SH-SY5Y (cell line): Measurements from ENCODE around the gene PPP1R13L.

Experiments
- GATA2 ChIP-seq: IDR thresholded peaks from 2 replicates; pipeline ENCODE4 v1.6.1; 2011; ENCODE audit warnings: mild to moderate bottlenecking, low read depth, low read length
- GATA3 ChIP-seq: IDR thresholded peaks from 2 replicates; pipeline ENCODE4 v1.6.1; 2011; ENCODE audit warnings: low read depth, mild to moderate bottlenecking, low read length, moderate library complexity

The PPP1R13L gene

DNA sequence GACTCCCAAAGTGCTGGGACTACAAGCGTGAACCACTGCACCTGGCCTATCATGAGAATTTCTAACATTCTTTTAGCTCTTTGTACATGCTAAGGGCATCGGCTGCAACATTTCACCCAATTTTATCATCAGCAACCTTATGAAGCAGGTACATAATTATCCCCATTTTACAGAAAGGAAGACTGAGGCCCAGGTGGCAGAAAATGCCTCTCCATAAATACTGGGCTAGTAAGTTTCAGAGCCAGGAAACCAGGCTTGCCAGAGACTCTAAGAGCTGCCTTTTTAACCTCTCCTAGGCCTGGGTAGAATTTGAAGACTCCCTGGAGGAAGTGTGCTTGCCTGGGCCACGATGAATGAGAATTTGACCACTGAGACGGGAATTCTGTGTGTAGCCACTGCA, 36.7 kb downstream of the PPP1R13L start:
- TF ChIP-seq GATA2 (no peak), GATA3 (no peak)

GRCh38 chr19:45364696-45365095, 40.2 kb downstream of the PPP1R13L start:
- TF ChIP-seq GATA3 (no peak), GATA2 (no peak)

- TF ChIP-seq GATA3 (no peak), GATA2 (no peak)
Measured at GRCh38 chr19:45363861-45364459, 40.9 kb downstream of the PPP1R13L start.

DNA sequence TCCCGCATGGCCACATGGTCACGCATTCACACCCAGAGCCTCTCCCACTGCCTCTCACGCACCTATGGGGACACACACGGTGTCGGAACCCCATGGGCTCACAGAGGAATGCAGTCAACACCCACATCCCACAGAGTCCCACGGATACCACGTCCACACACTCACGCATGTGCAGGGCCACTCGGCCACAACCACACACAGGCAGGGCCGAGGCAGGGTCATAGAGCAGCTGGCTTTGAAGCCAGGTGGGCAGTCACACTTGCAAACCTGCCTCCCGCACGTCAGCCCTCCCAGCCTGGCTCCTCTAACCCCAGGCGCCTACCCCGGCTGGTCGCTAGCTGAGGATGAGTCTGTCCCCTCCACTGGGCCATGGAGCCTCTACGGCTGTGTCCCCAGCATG, 42.6 kb downstream of the PPP1R13L start:
- TF ChIP-seq GATA2 (no peak), GATA3 (no peak)

- TF ChIP-seq GATA3 (no peak), GATA2 (no peak)
Measured at GRCh38 chr19:45361608-45362007, 43.3 kb downstream of the PPP1R13L start.

- TF ChIP-seq GATA3 (no peak), GATA2 (no peak)
Measured at GRCh38 chr19:45358213-45358792, 46.6 kb downstream of the PPP1R13L start.

DNA sequence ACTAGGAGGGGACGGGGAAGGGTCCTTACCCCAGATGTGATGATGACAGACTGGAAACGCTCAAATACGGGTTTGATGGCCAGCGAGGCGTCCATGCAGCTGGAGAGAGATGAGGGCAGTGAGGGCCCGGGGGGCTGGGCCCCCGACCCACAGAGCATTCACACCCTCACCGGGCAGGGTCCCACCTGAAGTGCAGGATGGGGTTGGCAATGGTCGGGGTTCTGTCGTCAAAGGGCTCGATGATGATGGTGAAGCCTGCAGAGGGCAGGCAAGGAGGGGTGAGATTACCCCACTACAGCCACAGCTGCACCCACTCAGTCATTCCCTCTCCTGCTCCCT, 47.5 kb downstream of the PPP1R13L start:
- no peak for TF ChIP-seq GATA3
- no peak for TF ChIP-seq GATA2

- no peak for TF ChIP-seq GATA3
- no peak for TF ChIP-seq GATA2
Measured at GRCh38 chr19:45356760-45357444, 48.0 kb downstream of the PPP1R13L start.

DNA sequence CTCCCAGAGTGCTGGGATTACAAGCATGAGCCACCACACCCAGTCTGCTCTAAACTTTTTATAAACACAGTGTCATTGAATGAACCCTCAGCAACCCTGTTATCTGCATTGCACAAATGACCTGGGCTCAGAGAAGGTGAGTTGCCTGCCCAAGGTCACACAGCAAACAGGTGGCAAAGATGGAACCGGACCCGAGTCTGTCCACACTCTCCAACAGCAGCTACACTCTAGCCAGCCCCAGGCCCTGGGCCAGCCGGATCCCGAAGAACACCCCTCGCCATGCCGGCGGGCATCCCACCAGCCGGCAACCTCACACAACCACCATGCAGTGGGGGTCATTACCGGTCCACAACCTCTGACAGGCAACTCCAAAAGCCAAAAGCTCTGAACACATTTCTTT, 49.0 kb downstream of the PPP1R13L start:
- TF ChIP-seq GATA2 (no peak), GATA3 (no peak)

DNA sequence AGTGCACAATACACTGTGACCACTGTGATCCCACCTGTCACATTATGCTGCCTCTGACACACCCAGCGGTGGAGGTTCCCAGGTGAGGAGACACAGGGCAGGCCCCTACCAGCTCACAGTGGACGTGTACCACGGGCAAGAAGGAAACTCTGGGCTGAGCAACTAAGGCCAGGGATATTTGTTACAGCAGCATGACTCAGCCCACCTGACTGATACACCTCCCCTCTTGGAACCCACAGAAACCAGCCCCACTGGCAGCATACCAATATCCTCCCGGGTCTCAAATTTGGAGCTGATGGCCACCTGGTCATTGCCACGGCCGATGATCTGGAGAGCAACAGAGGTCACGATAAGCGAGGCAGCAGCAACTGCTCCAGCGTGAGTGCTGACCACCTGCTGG, 49.5 kb downstream of the PPP1R13L start:
- TF ChIP-seq GATA2 (no peak), GATA3 (no peak)

DNA sequence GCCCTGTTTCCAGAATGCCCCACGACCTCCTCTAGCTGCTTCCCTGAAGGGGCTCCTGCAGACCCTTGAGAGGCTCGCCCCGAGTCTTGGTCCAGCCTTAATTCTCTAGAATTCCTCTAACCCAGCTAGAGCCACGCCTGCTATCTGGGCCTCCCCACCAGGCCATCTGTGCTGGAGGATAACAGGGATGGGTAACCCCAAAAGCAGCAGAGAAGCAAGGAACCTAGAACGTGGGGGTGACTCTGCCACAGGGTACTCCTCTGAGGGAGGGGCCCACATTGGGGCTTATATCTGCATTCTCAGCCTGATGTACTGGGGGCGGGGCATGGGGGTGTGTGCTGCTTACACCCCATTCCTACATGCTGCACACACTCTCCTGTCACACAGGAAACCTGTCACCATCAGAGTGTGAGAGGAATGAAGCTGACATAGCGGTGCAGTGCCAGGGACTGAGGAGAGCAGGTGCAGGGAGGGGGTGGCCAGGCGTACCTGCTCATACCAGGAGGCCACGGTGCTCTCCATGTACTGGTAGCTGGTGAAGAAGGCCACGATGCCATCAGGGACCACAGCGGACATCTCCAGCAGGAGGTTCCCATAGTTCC, 50.5 kb downstream of the PPP1R13L start:
- TF ChIP-seq GATA2 (no peak), GATA3 (no peak)

- TF ChIP-seq GATA3, result no peak
Measured at GRCh38 chr19:45352914-45353796, 51.7 kb downstream of the PPP1R13L start.

- TF ChIP-seq GATA3 (no peak), GATA2 (no peak)
Measured at GRCh38 chr19:45352471-45352870, 52.4 kb downstream of the PPP1R13L start.

DNA sequence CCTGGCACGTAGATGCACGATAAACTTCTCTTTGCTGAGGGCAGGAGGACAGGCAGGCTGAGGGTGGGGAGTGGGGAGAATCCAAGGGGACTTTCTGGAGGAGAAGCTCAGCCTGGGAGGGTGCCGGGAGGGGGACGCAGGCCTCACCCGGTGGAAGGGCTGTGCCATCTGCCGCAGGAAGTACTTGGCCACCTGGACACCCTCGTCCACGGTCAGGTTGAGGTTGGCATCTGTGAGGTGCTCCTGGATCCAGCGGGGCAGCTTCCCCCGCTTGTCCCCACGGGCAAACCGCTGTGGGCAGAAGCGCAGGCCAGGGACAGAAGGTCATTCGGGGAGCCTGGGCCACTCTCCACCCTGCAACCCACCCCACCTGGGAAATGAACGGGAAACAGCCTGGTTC, 52.8 kb downstream of the PPP1R13L start:
- TF ChIP-seq GATA2, result no peak
- no peak for TF ChIP-seq GATA3
